Progenitor cell of endocrine pancreas (in vitro differentiated cells): ENCODE results near the gene RAB44. TPM values are rescaled to one million over a fixed set of nuclear protein-coding genes. Genes with fewer than 3 reads are reported as not detected.

Source experiments
- DNase-seq: peaks from one replicate; pipeline ENCODE4 v3.0.0; 2021; ENCODE audit warnings: low spot score; ENCODE audit not compliant: unreplicated experiment
- H3K27ac Mint-ChIP-seq: 2 replicates; pipeline ENCODE4 v1.8.0; 2021; ENCODE audit warnings: mild to moderate bottlenecking, moderate library complexity, mixed read lengths
- H3K27me3 Mint-ChIP-seq: 2 replicates; pipeline ENCODE4 v1.8.0; 2021; ENCODE audit warnings: mixed read lengths
- H3K36me3 Mint-ChIP-seq: 2 replicates; pipeline ENCODE4 v1.8.0; 2022; ENCODE audit warnings: mixed read lengths; ENCODE audit not compliant: insufficient read depth
- H3K4me1 Mint-ChIP-seq: 2 replicates; pipeline ENCODE4 v1.8.0; 2021; ENCODE audit warnings: low read depth, mixed read lengths
- H3K4me3 Mint-ChIP-seq: 2 replicates; pipeline ENCODE4 v1.8.0; 2021; ENCODE audit warnings: low read depth, mild to moderate bottlenecking, moderate library complexity, mixed read lengths
- H3K9me3 Mint-ChIP-seq: 2 replicates; pipeline ENCODE4 v1.8.0; 2021; ENCODE audit warnings: low read depth, mixed read lengths
- long read RNA-seq: library from polyadenylated mRNA; unstranded; transcript quantifications from one replicate; pipeline ENCODE4 v2.0.0, GENCODE V29; 2020
- total RNA-seq: library from RNA; stranded (reverse); gene quantifications from 2 replicates; pipeline ENCODE4 v1.2.1, GENCODE V29; 2021
- TF ChIP-seq, protein P1 (sequence below): fragments of 200-600 bp; sonication (generic); IDR thresholded peaks from one replicate; pipeline ENCODE4 v1.5.0; 2021; ENCODE audit warnings: antibody characterized with exemption, mild to moderate bottlenecking; ENCODE audit not compliant: unreplicated experiment

Gene RAB44, protein sequence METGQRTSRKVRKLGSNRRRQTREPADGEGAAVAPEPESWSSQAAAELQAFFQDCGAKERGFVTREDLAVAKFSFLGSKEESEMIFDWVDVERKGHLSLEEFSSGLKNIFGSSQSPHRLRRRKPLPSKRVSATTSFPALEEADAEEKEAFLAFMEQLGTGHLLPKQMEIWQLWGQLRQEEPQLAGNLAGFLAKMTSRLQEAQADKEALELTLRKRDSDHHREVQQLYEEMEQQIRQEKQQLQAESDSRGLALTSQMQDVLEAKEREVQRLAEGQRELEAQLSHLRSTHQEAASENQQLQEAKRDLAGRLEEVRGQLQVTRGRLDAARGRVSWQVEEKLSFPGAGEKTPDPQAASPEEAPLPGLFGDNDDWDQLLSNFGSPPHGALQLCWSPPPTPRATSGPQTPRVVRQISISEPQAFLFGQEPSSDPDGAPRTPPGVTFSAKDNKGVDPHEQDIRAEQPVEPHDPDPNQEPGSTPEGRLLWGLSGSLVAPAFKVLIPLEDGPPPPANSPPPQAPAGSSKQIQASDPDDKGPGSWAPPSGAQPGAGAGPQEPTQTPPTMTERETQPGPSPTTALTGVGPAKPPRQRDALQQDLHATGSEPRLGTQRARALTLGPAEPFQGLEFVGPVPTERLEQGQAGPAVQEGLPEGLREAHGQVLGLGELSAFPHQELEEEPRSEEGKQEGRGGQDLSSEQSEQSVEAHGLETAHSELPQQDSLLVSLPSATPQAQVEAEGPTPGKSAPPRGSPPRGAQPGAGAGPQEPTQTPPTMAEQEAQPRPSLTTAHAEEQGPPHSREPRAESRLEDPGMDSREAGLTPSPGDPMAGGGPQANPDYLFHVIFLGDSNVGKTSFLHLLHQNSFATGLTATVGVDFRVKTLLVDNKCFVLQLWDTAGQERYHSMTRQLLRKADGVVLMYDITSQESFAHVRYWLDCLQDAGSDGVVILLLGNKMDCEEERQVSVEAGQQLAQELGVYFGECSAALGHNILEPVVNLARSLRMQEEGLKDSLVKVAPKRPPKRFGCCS
- not detected in 2 replicates for total RNA-seq
- long read RNA-seq: 0 reads

DNA sequence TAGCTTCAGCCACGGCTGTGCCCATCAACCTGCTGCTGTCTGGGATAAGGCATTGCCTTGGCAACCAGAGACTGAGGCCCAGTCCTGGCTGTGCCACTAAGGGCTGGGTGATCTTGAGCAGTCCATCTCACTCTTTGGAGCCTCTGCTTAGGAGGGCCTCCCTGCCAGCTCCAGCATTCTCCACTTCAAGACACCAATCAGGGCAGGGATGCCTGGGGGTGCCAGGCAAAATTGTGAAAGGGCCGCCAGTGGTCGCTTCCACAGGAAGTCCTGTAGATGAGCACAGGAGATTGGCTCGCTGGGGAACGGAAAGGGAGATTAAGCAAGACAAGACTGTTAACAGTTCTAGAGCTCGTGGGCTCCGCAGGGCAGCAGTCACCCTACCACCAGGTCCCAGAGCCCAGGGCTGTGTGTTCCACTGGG, at the start of gene RAB44:
RAB44 (plus strand) TSS at position 346 of the 423 bp plus-strand sequence. CDS start 6,410 bp downstream, outside the sequence.
- Mint-ChIP-seq H3K27ac (no peak within 1 kb of the TSS), H3K27me3 (peaks cover 35% of the 10 kb centered on the region), H3K4me1 (no peaks in the 10 kb centered on the region), H3K36me3 (no peaks in the 10 kb centered on the region), H3K9me3 (peaks cover 3% of the 10 kb centered on the region), H3K4me3 (no peak within 1 kb of the TSS)
- no peak for DNase-seq
- TF ChIP-seq, protein P1, sequence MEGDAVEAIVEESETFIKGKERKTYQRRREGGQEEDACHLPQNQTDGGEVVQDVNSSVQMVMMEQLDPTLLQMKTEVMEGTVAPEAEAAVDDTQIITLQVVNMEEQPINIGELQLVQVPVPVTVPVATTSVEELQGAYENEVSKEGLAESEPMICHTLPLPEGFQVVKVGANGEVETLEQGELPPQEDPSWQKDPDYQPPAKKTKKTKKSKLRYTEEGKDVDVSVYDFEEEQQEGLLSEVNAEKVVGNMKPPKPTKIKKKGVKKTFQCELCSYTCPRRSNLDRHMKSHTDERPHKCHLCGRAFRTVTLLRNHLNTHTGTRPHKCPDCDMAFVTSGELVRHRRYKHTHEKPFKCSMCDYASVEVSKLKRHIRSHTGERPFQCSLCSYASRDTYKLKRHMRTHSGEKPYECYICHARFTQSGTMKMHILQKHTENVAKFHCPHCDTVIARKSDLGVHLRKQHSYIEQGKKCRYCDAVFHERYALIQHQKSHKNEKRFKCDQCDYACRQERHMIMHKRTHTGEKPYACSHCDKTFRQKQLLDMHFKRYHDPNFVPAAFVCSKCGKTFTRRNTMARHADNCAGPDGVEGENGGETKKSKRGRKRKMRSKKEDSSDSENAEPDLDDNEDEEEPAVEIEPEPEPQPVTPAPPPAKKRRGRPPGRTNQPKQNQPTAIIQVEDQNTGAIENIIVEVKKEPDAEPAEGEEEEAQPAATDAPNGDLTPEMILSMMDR: no peak

DNA sequence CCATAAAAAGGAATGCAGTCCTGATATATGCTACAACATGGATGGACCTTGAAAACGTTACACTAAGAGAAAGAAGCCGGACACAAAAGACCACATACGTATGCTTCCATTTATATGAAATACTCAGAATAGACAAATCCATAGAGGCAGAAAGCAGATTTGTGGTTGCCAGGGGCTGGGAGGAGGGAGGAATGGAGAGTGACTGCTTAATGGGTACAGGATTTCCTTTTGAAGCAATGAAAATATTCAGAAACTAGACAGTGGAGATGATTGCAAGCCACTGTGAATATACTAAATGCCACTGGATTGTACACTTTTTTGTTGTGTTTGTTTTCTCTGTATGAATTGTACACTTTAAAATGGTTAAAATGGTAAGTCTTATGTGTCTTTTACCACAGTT, 48.5 kb upstream of the RAB44 start:
- H3K27ac Mint-ChIP-seq: no peak overlapping the region
- peaks cover 38% of the 10 kb centered on the region for H3K27me3 Mint-ChIP-seq
- no peaks in the 10 kb centered on the region for H3K36me3 Mint-ChIP-seq
- no peak overlapping the region for H3K4me3 Mint-ChIP-seq
- H3K4me1 Mint-ChIP-seq: no peaks in the 10 kb centered on the region
- TF ChIP-seq, protein P1: no peak
- no peaks in the 10 kb centered on the region for H3K9me3 Mint-ChIP-seq
- no peak for DNase-seq

DNA sequence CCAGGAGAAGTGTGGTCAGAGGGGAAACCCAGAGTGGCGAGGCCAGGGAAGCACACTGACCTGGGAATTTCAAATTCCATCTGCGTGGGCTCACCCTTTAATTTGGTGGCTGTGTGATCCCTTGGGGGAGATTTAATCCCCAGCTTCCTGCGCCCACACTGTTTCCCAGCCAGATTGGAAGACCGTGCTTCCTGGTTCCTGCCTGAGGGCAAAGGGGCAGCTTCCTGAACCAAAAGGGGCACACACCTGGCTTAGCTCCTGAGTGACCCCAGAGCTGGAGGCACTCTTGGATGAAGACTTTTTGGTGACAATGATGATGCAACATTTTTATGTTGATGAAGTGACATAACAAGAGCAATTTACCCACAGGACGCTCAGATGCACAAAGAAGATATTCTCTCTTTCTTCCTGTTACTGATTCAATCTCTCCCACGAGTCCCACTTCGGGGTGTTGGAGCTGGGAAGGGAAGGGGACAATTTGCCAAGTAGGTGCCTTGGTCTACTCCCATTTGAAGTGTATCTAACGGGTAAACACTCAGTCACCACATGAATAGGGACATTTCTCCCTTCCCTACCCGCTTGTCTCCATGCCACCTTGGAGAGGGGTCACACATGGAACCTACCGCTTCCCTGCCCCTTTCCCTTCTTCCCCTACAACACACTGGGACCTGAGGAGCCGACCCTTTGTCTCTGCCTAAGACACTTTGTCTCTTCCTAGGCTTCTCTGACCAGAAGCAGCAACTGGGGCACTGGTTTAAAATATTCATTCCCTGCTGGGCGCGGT, 47.7 kb upstream of the RAB44 start:
- Mint-ChIP-seq H3K27ac (no peak overlapping the region), H3K27me3 (peaks cover 41% of the 10 kb centered on the region), H3K4me3 (no peak overlapping the region), H3K9me3 (no peaks in the 10 kb centered on the region), H3K4me1 (no peaks in the 10 kb centered on the region), H3K36me3 (no peaks in the 10 kb centered on the region)
- TF ChIP-seq, protein P1: no peak
- no peak for DNase-seq

DNA sequence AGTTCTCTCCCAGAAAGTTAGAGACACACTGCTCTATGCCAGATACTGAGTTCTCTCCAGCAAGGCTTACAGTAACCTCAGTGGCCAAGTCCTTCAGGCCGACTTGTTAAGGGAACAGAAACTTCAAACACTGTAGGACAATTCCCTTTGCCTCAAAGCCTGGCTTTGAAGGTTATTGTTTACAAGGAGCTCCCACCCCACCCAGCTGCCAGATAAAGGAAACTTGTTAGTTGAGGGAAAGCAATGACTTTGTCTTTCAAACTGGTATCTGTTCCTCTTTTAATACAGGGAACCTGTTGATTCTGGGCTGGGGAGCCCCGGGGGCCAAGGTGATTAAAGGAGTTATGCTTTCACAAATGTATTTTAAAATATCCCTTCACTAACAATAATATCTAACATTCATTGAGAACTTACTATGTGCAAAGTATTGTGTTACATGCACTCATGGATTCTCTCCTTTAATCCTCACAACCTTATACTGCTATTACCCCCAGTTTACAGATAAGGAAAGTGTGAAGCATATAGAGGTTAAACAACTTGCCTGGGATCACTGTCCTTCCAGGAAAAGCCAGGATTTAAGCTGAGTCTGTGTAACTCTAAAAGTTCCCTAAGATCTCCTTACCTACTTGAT, 46.7 kb upstream of the RAB44 start:
- no peak for DNase-seq
- Mint-ChIP-seq H3K4me1 (no peaks in the 10 kb centered on the region), H3K4me3 (no peak overlapping the region), H3K27me3 (peaks cover 44% of the 10 kb centered on the region), H3K27ac (no peak overlapping the region), H3K36me3 (no peaks in the 10 kb centered on the region), H3K9me3 (no peaks in the 10 kb centered on the region)
- TF ChIP-seq, protein P1: no peak
